Articular chondrocyte of knee joint (primary cell): ENCODE data around the gene IER2. TPM values are rescaled to one million over a fixed set of nuclear protein-coding genes. Genes with fewer than 3 reads are reported as not detected.

Source experiments
- total RNA-seq: library from RNA; depleted of rRNA; stranded (reverse); fragments of >200 nt; gene quantifications from 2 replicates; pipeline ENCODE4 v1.2.3, GENCODE V29; 2012

Gene IER2, protein sequence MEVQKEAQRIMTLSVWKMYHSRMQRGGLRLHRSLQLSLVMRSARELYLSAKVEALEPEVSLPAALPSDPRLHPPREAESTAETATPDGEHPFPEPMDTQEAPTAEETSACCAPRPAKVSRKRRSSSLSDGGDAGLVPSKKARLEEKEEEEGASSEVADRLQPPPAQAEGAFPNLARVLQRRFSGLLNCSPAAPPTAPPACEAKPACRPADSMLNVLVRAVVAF
- total RNA-seq = 20.3 and 37.6 TPM in 2 replicates

DNA sequence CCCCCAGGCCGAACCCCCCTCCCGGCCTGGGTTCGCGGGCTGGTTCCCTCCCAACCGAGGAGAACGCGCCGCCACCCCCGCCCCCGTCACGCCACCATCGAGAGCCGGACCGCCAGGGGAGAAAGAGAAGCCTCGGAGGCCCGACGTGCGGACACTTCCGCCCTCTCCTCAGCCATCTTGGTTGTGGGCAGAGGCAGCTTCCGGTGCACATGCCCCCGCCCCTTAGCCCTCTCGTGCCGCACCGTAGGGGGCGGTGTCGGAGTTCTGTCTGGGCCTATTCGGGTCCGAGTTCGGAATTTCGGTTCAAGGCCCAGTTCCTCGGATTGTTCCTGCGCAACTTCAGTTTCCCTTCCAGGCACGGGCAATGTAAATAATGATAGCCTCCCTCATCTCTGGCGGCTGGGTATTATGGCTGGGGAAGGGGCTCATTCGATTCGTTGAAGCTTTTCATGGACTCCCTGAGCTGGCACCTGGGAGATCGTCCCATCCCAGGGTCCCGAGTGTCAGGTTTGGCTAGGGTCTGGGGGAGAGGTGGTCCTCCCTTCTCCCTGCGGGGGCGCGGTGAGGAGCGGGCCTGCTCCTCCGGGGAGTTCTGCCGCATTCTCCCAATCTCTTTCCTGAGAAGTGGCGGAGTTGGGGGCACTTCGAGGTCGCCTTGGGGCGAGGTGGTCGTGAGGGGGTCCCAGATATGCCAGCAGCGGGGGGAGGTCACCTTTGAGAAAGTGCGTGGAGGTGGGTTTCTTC lies at the start of gene IER2, which contains the start of gene STX10:
IER2 (plus strand) TSS at position 225 of the 744 bp plus-strand sequence. CDS start 2,776 bp downstream, outside the sequence.
STX10 (minus strand) TSS at position 189 of the 744 bp plus-strand sequence. CDS start 202 bp downstream, outside the sequence.

GRCh38 chr19:13102666-13103580 lies 47.3 kb upstream of the IER2 start, which contains the start of gene LYL1:
LYL1 (minus strand) TSS chr19:13102858; CDS start chr19:13101171, 1,687 bp downstream.

GRCh38 chr19:13116282-13117175 lies 33.7 kb upstream of the IER2 start, which contains the start of gene TRMT1:
TRMT1 (minus strand) TSS chr19:13116740; CDS start chr19:13116399, 341 bp downstream.

GRCh38 chr19:13117772-13118423 lies 32.3 kb upstream of the IER2 start, which contains the start of gene NACC1:
NACC1 (plus strand) TSS chr19:13118264; CDS start chr19:13135208, 16,944 bp downstream.

Other genes starting within 250 kb of the IER2 start
- 0.22 TPM in 1 of 2 replicates, not detected in the other for gene SYCE2, start 231.1 kb upstream of the IER2 start, total RNA-seq
- gene FARSA, start 216.7 kb upstream of the IER2 start, total RNA-seq = 28.4 and 31.1 TPM in 2 replicates
- 2,132 and 2,659 TPM in 2 replicates for gene CALR, start 211.8 kb upstream of the IER2 start, total RNA-seq
- gene RAD23A, start 204.5 kb upstream of the IER2 start, total RNA-seq = 49.3 and 58.9 TPM in 2 replicates
- gene GADD45GIP1, start 193.2 kb upstream of the IER2 start, total RNA-seq = 23.0 and 23.5 TPM in 2 replicates
- gene DAND5, start 180.8 kb upstream of the IER2 start, total RNA-seq = 0.11 TPM in 1 of 2 replicates, not detected in the other
- gene NFIX, start 154.9 kb upstream of the IER2 start, total RNA-seq = 137 and 150 TPM in 2 replicates
- 1.3 and 1.4 TPM in 2 replicates for gene LYL1, start 47.6 kb upstream of the IER2 start, total RNA-seq
- gene TRMT1, start 33.7 kb upstream of the IER2 start, total RNA-seq = 18.8 and 21.3 TPM in 2 replicates
- gene NACC1, start 32.1 kb upstream of the IER2 start, total RNA-seq = 37.5 and 39.7 TPM in 2 replicates
- gene STX10, start within 50 bp of the IER2 start, total RNA-seq = 49.4 and 55.1 TPM in 2 replicates